Posterior cingulate gyrus (tissue), 11 donors: ENCODE measurements around the gene BAZ2A.
A peak's percentile ranks its signal among the peaks of the same experiment; 100 is the strongest.
"Not testable (repeated sequence)": the region's sequence is repeated elsewhere in the genome, so short reads cannot be mapped to it uniquely, and the experiment has no call there.

Experiments used
- DNase-seq, 10 donors: peaks; one replicate each; pipeline versions ENCODE4 v3.0.0 to v3.0.0-alpha.2; 2020 to 2021; ENCODE audit warnings: mixed read lengths in 3 of 10
- intact Hi-C: fragments of 100-400 bp; cut with DNase I; formaldehyde crosslinking; loops from one replicate; pipeline ENCODE4 v1.15.1; 2023

Gene BAZ2A

GRCh38 chr12:56600753-56601152 lies 29.4 kb downstream of the BAZ2A start:
- intact Hi-C loops: no loop called here
- DNase-seq: no peak

DNA sequence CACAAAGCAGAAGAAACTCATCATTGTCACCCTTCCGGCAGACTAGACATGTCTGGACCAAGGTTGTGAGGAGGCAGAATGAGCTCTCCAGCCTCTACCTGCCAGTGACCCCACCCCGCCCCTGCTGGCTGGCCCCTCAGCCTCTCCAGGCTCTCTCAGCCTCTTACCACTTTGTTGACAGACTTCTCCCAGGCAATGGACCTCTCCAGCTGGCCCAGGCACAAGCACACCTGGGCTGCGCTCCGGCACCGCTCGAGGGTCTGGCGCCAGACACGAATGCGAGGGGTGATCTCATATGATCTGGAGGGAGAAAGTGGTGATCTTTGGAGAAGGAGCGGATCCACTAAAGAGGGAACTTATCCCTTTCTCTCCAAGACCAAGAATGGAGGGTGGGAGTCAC lies 30.3 kb downstream of the BAZ2A start:
- no peak for DNase-seq
- intact Hi-C loops: no loop called here

DNA sequence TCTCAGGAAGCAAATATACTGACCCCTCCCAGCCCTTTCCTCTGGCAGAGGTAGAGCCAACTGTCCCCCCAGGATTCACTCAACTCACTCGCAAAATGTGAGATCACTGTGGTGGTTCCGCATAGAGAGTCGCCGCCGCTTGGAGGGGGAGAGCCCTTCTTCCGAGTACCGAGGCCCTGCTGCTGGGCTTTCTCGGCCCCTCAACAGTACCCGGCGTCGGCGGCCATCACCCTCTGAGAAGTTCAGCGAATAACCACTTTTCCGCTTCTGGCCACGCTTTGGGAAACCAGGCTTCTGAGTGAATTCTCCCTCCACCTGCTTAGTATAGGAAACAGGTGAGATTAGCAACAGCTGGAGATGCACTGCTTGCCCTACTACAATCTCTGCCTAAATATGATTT lies 31.1 kb downstream of the BAZ2A start:
- intact Hi-C loops: no loop called here
- no peak for DNase-seq

GRCh38 chr12:56596815-56597214 lies 33.3 kb downstream of the BAZ2A start:
- DNase-seq: no peak

DNA sequence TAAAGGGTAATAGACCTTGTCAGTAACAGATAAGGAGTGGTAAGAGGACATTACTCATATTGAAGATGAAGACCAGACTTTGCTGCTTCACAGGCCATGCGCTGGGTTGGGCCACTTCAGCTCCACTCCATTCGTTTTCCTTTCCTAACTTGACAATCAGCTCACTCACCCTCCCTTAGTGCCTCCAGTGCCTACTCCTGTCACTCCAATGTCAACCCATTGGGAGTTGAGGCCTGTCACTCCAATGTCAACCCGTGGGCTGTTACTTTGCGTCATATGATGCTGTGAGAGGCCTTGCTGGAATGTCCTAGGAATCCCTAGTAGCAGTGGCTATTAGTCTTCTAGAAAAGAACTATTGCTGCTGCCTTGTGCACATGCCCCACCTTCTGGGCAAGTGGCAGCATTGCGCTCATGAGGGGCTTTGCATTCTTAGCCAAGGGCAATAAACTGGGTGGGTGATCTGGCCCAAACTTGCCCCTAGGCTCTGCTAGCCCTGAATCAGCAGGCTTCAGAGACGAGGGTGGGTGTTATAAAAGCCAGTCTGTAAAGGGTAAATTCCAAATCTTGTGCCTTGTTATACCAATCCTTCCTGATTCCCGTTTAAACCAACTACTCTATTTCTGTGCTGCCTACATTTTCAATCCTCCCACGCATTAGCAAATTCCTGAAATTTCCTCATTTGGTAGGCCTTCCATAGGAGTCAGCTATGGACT lies 36.1 kb downstream of the BAZ2A start:
- intact Hi-C loops: loop anchor here (5.0 kb wide), 1 partner anchor 33 kb away; no protein-coding TSS in a partner anchor
- DNase-seq: peak in 9 of 10 donors; percentile 27 to 91 (median 46)

More at GRCh38 chr12:56596815-56597214, 33.3 kb downstream of the BAZ2A start:
- intact Hi-C loops: no loop called here

GRCh38 chr12:56591961-56592360 lies 38.2 kb downstream of the BAZ2A start:
- intact Hi-C loops: loop anchor here (5.0 kb wide), 1 partner anchor 35 kb away; no protein-coding TSS in a partner anchor
- DNase-seq: no peak

DNA sequence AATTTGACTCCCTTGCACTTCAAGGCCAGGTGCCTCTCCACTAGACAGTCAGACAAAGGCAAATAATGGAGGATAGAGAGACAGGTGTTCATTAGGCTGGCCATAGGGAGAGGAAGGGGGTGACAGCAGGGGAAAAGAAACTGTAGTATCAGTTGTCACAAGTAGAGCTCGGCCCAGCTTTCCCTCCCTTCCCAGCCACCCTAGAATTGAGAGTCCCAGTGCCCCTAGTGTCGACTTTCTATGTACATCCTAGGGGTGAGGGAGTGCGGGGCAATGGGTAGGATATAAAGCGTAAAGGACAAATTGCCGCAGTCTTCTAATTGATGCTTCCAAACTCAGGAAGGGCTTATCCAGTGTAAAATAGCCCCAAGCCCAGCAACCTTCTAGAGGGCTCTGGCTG lies 39.0 kb downstream of the BAZ2A start:
- no peak for DNase-seq
- intact Hi-C loops: loop anchor here (5.0 kb wide), 1 partner anchor 36 kb away; no protein-coding TSS in a partner anchor

DNA sequence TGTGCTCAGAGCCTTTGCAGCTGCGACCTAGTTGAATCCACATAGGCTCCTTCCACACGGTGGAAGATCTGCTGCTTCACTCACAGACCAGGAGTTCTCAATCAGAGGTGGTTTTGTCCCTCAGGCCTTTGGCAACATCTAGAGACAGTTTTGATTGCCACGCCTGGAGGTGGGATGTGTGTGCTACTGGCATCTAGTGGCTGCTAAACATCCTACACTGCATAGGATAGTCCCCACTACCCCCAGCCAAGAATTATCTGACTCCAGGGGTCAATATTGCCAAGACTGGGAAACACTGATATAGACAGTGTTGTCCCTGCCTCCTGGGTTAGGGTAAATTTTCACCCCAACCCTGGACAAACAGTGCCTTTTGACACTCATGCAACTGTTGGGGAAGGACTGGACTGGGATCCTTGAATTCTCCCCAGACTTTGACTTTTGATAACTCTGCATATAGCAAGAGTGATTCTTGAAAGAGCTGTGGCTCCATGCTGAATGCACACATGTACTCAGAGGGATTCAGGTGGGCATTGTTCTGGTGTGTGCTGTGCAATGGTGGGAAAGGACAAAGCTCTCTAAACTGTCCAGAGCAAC lies 39.8 kb downstream of the BAZ2A start:
- intact Hi-C loops: loop anchor here (5.0 kb wide), 1 partner anchor 37 kb away; no protein-coding TSS in a partner anchor
- DNase-seq: no peak

DNA sequence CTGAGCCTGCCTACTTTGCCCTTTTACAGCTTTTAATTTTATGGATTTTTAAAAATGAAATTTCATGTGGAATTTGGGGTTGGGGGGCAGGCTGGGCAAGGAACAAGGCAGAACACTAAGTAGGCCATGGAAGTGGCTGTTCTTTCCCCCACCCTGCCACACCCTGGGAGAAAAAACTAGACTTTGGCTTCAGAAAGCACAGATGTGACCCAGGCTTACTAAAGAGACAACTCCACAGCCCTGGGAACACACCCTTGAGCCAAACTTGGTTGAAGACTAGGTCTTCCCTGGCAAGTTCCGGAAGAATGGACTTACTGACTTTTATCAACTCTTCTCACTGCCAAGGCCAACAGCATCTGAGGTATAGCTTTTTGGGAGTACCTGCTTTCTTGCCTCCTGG lies 40.3 kb downstream of the BAZ2A start:
- DNase-seq: no peak
- intact Hi-C loops: loop anchor here (5.0 kb wide), 1 partner anchor 38 kb away; no protein-coding TSS in a partner anchor

GRCh38 chr12:56585098-56585497 lies 45.0 kb downstream of the BAZ2A start:
- intact Hi-C loops: no loop called here
- DNase-seq: no peak

DNA sequence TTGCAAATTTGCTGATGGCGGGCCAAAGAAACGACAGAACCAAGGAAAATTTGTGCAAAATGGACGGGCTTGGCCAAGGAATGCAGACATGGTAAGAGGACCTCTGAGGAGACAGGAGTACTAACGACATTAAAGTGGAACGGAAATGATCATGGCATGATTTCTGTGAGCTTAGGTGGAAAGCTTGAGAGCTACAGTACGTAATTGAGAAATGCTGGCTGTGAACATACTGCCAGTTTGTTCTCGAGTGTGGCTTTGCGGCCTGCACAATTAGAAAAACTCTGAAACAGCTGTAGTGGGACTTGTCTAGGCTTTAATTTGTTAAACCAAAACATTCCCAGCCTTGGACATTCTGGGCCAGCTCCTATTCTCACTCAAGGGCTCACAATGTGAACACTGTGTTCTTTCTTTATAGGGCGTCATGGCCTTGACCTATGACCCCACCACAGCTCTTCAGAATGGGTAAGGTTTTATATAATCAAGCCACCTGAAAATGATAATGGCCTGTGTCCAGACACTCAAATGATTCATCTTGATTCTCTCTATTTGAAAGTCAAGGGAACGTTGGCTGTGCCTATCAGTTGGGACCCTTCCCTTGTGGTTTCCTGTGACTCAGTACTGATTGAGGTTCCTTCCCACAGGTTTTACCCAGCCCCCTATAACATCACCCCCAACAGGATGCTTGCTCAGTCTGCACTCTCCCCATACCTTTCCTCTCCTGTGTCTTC lies 48.5 kb downstream of the BAZ2A start:
- intact Hi-C loops: no loop called here
- no peak for DNase-seq

GRCh38 chr12:56578983-56579546 lies 51.1 kb downstream of the BAZ2A start:
- intact Hi-C loops: no loop called here
- no peak for DNase-seq

- DNase-seq, intact Hi-C loops: not testable (repeated sequence)
These were observed 52.9 kb downstream of the BAZ2A start for GRCh38 chr12:56577248-56577647.

GRCh38 chr12:56574210-56574609 lies 55.9 kb downstream of the BAZ2A start:
- intact Hi-C loops: loop anchor here (5.0 kb wide), 1 partner anchor 58 kb away; the partner anchor contains the start of gene BAZ2A
- no peak for DNase-seq

- DNase-seq: no peak
- intact Hi-C loops: loop anchor here (5.0 kb wide), 1 partner anchor 60 kb away; the partner anchor contains the start of gene BAZ2A
These were observed 57.8 kb downstream of the BAZ2A start for GRCh38 chr12:56572288-56572687.

DNA sequence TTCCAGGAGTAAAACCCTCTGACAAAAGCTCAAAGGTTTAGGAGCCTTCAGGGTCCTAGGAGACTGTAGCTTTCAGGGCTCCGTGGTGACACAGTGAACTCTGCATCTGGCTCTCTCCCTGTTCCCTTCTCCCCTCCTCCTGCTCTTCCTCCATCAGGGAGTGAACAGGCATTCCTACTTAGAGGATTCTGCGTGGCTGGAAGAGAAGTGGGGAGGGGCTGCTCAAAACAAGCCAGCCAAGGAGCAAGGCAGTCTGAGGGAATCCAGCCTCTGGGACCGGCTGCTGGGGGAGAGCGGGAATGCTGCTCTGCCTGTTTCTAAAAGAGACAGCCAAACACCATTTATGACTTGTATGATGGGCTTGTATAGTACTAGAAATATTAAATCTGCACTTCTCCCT lies 59.0 kb downstream of the BAZ2A start:
- no peak for DNase-seq
- intact Hi-C loops: loop anchor here (5.0 kb wide), 1 partner anchor 61 kb away; the partner anchor contains the start of gene BAZ2A

GRCh38 chr12:56568146-56568545 lies 62.0 kb downstream of the BAZ2A start:
- no peak for DNase-seq
- intact Hi-C loops: no loop called here

DNA sequence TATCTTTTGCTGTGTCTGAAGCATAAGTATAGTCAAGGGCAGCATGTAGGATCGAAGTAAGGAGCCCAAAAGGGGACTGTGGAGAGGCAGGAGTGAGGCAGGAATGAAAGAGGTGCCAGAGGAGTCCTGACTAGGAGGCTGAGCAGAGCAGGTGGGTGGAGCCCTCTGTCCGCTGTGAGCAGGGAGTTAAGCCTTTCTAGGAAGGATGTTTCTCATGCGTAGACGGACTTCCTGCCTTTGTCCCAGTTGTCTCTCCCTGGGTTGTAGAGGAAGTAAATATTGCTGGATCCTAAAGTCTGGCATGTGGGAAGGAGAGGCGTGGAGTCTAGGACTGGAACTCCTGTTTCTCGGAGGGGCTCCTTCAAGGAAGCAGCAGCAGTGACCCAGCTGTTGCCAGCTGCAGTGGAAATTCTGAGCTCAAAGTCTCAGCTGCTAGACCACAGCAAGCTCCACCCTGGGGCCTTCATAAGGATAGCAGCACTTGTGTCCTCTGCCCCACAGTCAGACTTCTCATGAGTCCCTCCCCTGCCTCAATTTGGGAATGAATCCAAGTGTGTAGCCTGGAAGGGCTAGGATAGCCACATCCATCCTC lies 64.5 kb downstream of the BAZ2A start:
- no peak for DNase-seq
- intact Hi-C loops: no loop called here

- no peak for DNase-seq
- intact Hi-C loops: no loop called here
These were observed 79.1 kb downstream of the BAZ2A start for GRCh38 chr12:56551070-56551469.

DNA sequence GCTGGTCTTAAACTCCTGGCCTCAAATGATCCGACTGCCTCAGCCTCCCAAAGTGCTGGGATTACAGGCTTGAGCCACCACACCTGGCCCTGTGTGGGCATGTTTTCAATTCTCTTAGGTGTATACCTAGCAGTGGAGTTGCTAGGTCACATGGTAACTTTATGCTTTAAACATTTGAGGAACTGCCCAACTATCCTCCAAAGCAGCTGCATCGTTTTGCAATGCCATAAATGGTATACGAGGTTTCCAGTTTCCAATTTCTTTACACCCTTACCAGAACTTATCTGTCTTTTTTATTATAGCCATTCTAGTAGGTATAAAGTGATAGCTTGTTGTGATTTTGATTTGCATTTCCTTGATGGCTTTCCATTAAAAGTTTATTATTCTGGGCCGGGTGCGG lies 83.4 kb downstream of the BAZ2A start:
- DNase-seq: no peak
- intact Hi-C loops: no loop called here
